ENCODE measurements around the gene CA12. TPM values are rescaled to one million over a fixed set of nuclear protein-coding genes. Genes with fewer than 3 reads are reported as not detected.

The CA12 gene
- total and polyA plus RNA-seq, 12 donors: under 0.01 to 1.4 (median 0.31) TPM; not detected in 2

GRCh38 chr15:63405683-63406390, 24.2 kb upstream of the CA12 start:
- H3K36me3 ChIP-seq (replicated peaks in 1 of 2): no peaks in the 10 kb centered on the region
- H3K4me3 ChIP-seq: no peak overlapping the region
- TF ChIP-seq POLR2A (IDR thresholded peaks at IDR 0.05) (no peak), CTCF (IDR thresholded peaks at IDR 0.05) (no peak)
- no peaks in the 10 kb centered on the region for H3K27me3 ChIP-seq
- no peaks in the 10 kb centered on the region for H3K4me1 ChIP-seq (replicated peaks in 1 of 2)
- H3K27ac ChIP-seq: no peak overlapping the region
- DNase-seq: no peak
- intact Hi-C loops (cut with DNase I): loop anchor here in 1 of 2 donors (10.0 kb wide), 1 partner anchor 241 kb away; no protein-coding TSS in a partner anchor
- WGBS, 4 donors: 87 to 88% (median 88%) methylated on average over 9 of the region's 9 CpGs
- H3K9me3 ChIP-seq (replicated peaks in 1 of 3): no peaks in the 10 kb centered on the region

GRCh38 chr15:63405159-63405558, 23.5 kb upstream of the CA12 start:
- no peak for DNase-seq
- H3K27me3 ChIP-seq: no peaks in the 10 kb centered on the region
- H3K4me1 ChIP-seq (replicated peaks in 1 of 2): no peaks in the 10 kb centered on the region
- TF ChIP-seq POLR2A (IDR thresholded peaks at IDR 0.05): no peak
- no peak for TF ChIP-seq CTCF (IDR thresholded peaks at IDR 0.05)
- no peaks in the 10 kb centered on the region for H3K36me3 ChIP-seq (replicated peaks in 1 of 2)
- H3K27ac ChIP-seq: peak overlapping the region in 2 of 5 donors; percentile 64 to 74
- WGBS, 4 donors: 91 to 96% (median 92%) methylated on average over 5 of the region's 5 CpGs
- intact Hi-C loops (cut with DNase I): loop anchor here in 1 of 2 donors (10.0 kb wide), 1 partner anchor 240 kb away; no protein-coding TSS in a partner anchor
- H3K9me3 ChIP-seq (replicated peaks in 1 of 3): no peaks in the 10 kb centered on the region
- peak overlapping the region in 1 of 4 donors; percentile 39 for H3K4me3 ChIP-seq

GRCh38 chr15:63403254-63403945, 21.8 kb upstream of the CA12 start:
- Histone ChIP-seq H3K4me1 (replicated peaks in 1 of 2) (no peaks in the 10 kb centered on the region), H3K9me3 (replicated peaks in 1 of 3) (no peaks in the 10 kb centered on the region), H3K27ac (no peak overlapping the region), H3K27me3 (no peaks in the 10 kb centered on the region), H3K4me3 (no peak overlapping the region), H3K36me3 (replicated peaks in 1 of 2) (no peaks in the 10 kb centered on the region)
- TF ChIP-seq POLR2A (IDR thresholded peaks at IDR 0.05) (no peak), CTCF (IDR thresholded peaks at IDR 0.05) (peak in 1 of 6 experiments; percentile 1)
- DNase-seq: no peak
- intact Hi-C loops (cut with DNase I): loop anchor here (5.0 to 10.0 kb wide), 2 partner anchors 116 to 239 kb away; no protein-coding TSS in a partner anchor
- 81 to 85% (median 83%) methylated on average over 11 of the region's 11 CpGs for WGBS, 4 donors

- TF ChIP-seq POLR2A (IDR thresholded peaks at IDR 0.05) (no peak), CTCF (IDR thresholded peaks at IDR 0.05) (peak; percentile 58 to 68 (median 61))
- WGBS, 4 donors: 50 to 60% (median 58%) methylated on average over 7 of the region's 7 CpGs
These were observed 21.0 kb upstream of the CA12 start for GRCh38 chr15:63402498-63403253.

More at GRCh38 chr15:63402498-63403253, 21.0 kb upstream of the CA12 start:
- no peaks in the 10 kb centered on the region for H3K27me3 ChIP-seq
- H3K4me1 ChIP-seq (replicated peaks in 1 of 2): no peaks in the 10 kb centered on the region
- H3K27ac ChIP-seq: no peak overlapping the region
- H3K36me3 ChIP-seq (replicated peaks in 1 of 2): no peaks in the 10 kb centered on the region
- no peak overlapping the region for H3K4me3 ChIP-seq
- DNase-seq: no peak
- intact Hi-C loops (cut with DNase I): loop anchor here (5.0 to 10.0 kb wide), 2 partner anchors 115 to 238 kb away; no protein-coding TSS in a partner anchor
- H3K9me3 ChIP-seq (replicated peaks in 1 of 3): no peaks in the 10 kb centered on the region
